ENCODE data around the gene SNAP47.

The SNAP47 gene

GRCh38 chr1:227731696-227732585 lies 3.3 kb upstream of the SNAP47 start:
- no peak for DNase-seq (ENCODE audit: low read depth in 2 of 2)

GRCh38 chr1:227732586-227733308 lies 2.5 kb upstream of the SNAP47 start:
- no peak for DNase-seq (ENCODE audit: low read depth in 2 of 2)

GRCh38 chr1:227733309-227733705 lies 1.9 kb upstream of the SNAP47 start:
- no peak for DNase-seq (ENCODE audit: low read depth in 2 of 2)

- no peak for DNase-seq (ENCODE audit: low read depth in 2 of 2)
These were observed 1.3 kb upstream of the SNAP47 start for GRCh38 chr1:227733751-227734545.

- DNase-seq (ENCODE audit: low read depth in 2 of 2): no peak
These were observed 734 bp upstream of the SNAP47 start for GRCh38 chr1:227734546-227734855.

- no peak for DNase-seq (ENCODE audit: low read depth in 2 of 2)
These were observed 477 bp downstream of the SNAP47 start for GRCh38 chr1:227735539-227736285.

- DNase-seq (ENCODE audit: low read depth in 2 of 2): no peak
These were observed 1.7 kb downstream of the SNAP47 start for GRCh38 chr1:227736814-227737432.

- DNase-seq (ENCODE audit: low read depth in 2 of 2): no peak
These were observed 3.6 kb downstream of the SNAP47 start for GRCh38 chr1:227738820-227739219.

GRCh38 chr1:227739636-227740035 lies 4.4 kb downstream of the SNAP47 start:
- DNase-seq (ENCODE audit: low read depth in 2 of 2): no peak

GRCh38 chr1:227740401-227740960 lies 5.2 kb downstream of the SNAP47 start:
- DNase-seq (ENCODE audit: low read depth in 2 of 2): no peak

GRCh38 chr1:227741166-227741870 lies 6.1 kb downstream of the SNAP47 start:
- no peak for DNase-seq (ENCODE audit: low read depth in 2 of 2)

GRCh38 chr1:227742738-227743715 lies 7.8 kb downstream of the SNAP47 start:
- no peak for DNase-seq (ENCODE audit: low read depth in 2 of 2)

- no peak for DNase-seq (ENCODE audit: low read depth in 2 of 2)
These were observed 9.4 kb downstream of the SNAP47 start for GRCh38 chr1:227744668-227745067.

GRCh38 chr1:227745568-227746265 lies 10.5 kb downstream of the SNAP47 start:
- DNase-seq (ENCODE audit: low read depth in 2 of 2): no peak

GRCh38 chr1:227746676-227747075 lies 11.4 kb downstream of the SNAP47 start:
- no peak for DNase-seq (ENCODE audit: low read depth in 2 of 2)

GRCh38 chr1:227747382-227747781 lies 12.1 kb downstream of the SNAP47 start:
- DNase-seq (ENCODE audit: low read depth in 2 of 2): no peak

- no peak for DNase-seq (ENCODE audit: low read depth in 2 of 2)
These were observed 12.8 kb downstream of the SNAP47 start for GRCh38 chr1:227747948-227748495.

Data from stimulated activated CD8-positive, alpha-beta memory T cell treated with anti-CD3 and anti-CD28 coated beads, Interleukin-15, amount 100 ng/mL, for 48 hours (primary cell).